ENCODE data around the gene RABGAP1L.

Gene RABGAP1L

GRCh38 chr1:174724219-174724618 is 564.9 kb downstream of the RABGAP1L start:
- H3K4me3 ChIP-seq (ENCODE audit: low read depth, low read length), result no peak overlapping the region
- H3K27ac ChIP-seq (ENCODE audit: extremely low read depth, low read depth, low read length), result no peak overlapping the region
- TF ChIP-seq HOXC10 (CRISPR knock-in tag; IDR thresholded peaks at IDR 0.05), result no peak
- no peak for TF ChIP-seq ZNF121 (tag by site-specific recombination; IDR thresholded peaks at IDR 0.05)
- TF ChIP-seq ZFHX2 (tag by site-specific recombination; conservative IDR thresholded peaks at IDR 0.05), result no peak
- TF ChIP-seq ZNF645 (tag by site-specific recombination; IDR thresholded peaks at IDR 0.05), result no peak
- no peak for TF ChIP-seq ZNF747 (tag by site-specific recombination; IDR thresholded peaks at IDR 0.05)
- TF ChIP-seq ZNF544 (tag by site-specific recombination; IDR thresholded peaks at IDR 0.05), result no peak
- TF ChIP-seq ZNF350 (tag by site-specific recombination; IDR thresholded peaks at IDR 0.05), result no peak
- TF ChIP-seq ZNF24 (tag by site-specific recombination; IDR thresholded peaks at IDR 0.05), result no peak
- no peak for TF ChIP-seq ZBTB20 (tag by site-specific recombination; IDR thresholded peaks at IDR 0.05)
- TF ChIP-seq ZNF292 (tag by site-specific recombination; IDR thresholded peaks at IDR 0.05; ENCODE audit: borderline replicate concordance, low read depth), result no peak
- TF ChIP-seq GFI1B (tag by site-specific recombination; IDR thresholded peaks at IDR 0.05), result no peak
- TF ChIP-seq ZNF112 (tag by site-specific recombination; IDR thresholded peaks at IDR 0.05), result no peak
- no peak for TF ChIP-seq ZNF501 (tag by site-specific recombination; IDR thresholded peaks at IDR 0.05)
- no peak for TF ChIP-seq ZNF48 (tag by site-specific recombination; IDR thresholded peaks at IDR 0.05)
- TF ChIP-seq ZBTB17 (tag by site-specific recombination; IDR thresholded peaks at IDR 0.05), result no peak
- TF ChIP-seq ZNF488 (tag by site-specific recombination; IDR thresholded peaks at IDR 0.05), result no peak
- ChIA-PET CTCF (interaction anchor here (5.1 kb wide), 1 partner anchor 462 kb away, joined by 58 read pairs; no protein-coding TSS in a partner anchor), POLR2A (no interaction called here)
- H3K36me3 ChIP-seq (ENCODE audit: control insufficient read depth in 2 of 2, insufficient read depth in 1 of 2, low read length in 2 of 2), result no peaks in the 10 kb centered on the region
- no peaks in the 10 kb centered on the region for H3K9me3 ChIP-seq (ENCODE audit: control insufficient read depth, insufficient read depth, low read depth, low read length)
- H3K4me1 ChIP-seq (ENCODE audit: control insufficient read depth, insufficient read depth, low read length), result no peaks in the 10 kb centered on the region

- POLR2A ChIA-PET, result no interaction called here
- TF ChIP-seq ZNF654 (tag by site-specific recombination; IDR thresholded peaks at IDR 0.05; ENCODE audit: low read depth) (peak; percentile 33; the same call in 1 of the 2 replicates), ZNF843 (tag by site-specific recombination; IDR thresholded peaks at IDR 0.05) (no peak), ZNF23 (tag by site-specific recombination; IDR thresholded peaks at IDR 0.05; ENCODE audit: borderline replicate concordance) (no peak)
- CTCF ChIA-PET, result interaction anchor here (0.5 to 5.1 kb wide), 18 partner anchors 9 to 1296 kb away, joined by 3 to 58 read pairs (median 3); no protein-coding TSS in a partner anchor
- no peak overlapping the region for H3K27ac ChIP-seq (ENCODE audit: extremely low read depth, low read depth, low read length)
- no peaks in the 10 kb centered on the region for H3K4me1 ChIP-seq (ENCODE audit: control insufficient read depth, insufficient read depth, low read length)
- no peaks in the 10 kb centered on the region for H3K36me3 ChIP-seq (ENCODE audit: control insufficient read depth in 2 of 2, insufficient read depth in 1 of 2, low read length in 2 of 2)
- H3K9me3 ChIP-seq (ENCODE audit: control insufficient read depth, insufficient read depth, low read depth, low read length), result no peaks in the 10 kb centered on the region
- H3K4me3 ChIP-seq (ENCODE audit: low read depth, low read length), result no peak overlapping the region
These were observed 567.0 kb downstream of the RABGAP1L start for GRCh38 chr1:174726167-174726879.

GRCh38 chr1:174726880-174727585 is 567.7 kb downstream of the RABGAP1L start:
- TF ChIP-seq ZNF155 (tag by site-specific recombination; IDR thresholded peaks at IDR 0.05) (no peak), HIC1 (tag by site-specific recombination; IDR thresholded peaks at IDR 0.05) (no peak), ZNF292 (tag by site-specific recombination; IDR thresholded peaks at IDR 0.05; ENCODE audit: borderline replicate concordance, low read depth) (no peak), INSM2 (tag by site-specific recombination; IDR thresholded peaks at IDR 0.05) (no peak), KLF17 (tag by site-specific recombination; IDR thresholded peaks at IDR 0.05) (no peak), GFI1B (tag by site-specific recombination; IDR thresholded peaks at IDR 0.05) (no peak)
- Histone ChIP-seq H3K27ac (ENCODE audit: extremely low read depth, low read depth, low read length) (no peak overlapping the region), H3K4me3 (ENCODE audit: low read depth, low read length) (no peak overlapping the region), H3K9me3 (ENCODE audit: control insufficient read depth, insufficient read depth, low read depth, low read length) (no peaks in the 10 kb centered on the region), H3K36me3 (ENCODE audit: control insufficient read depth in 2 of 2, insufficient read depth in 1 of 2, low read length in 2 of 2) (no peaks in the 10 kb centered on the region), H3K4me1 (ENCODE audit: control insufficient read depth, insufficient read depth, low read length) (no peaks in the 10 kb centered on the region)
- ChIA-PET POLR2A (no interaction called here), CTCF (interaction anchor here (0.7 to 5.1 kb wide), 11 partner anchors 9 to 1460 kb away, joined by 3 to 58 read pairs (median 3); no protein-coding TSS in a partner anchor)

Measured in HEK293 (cell line).